ENCODE data around the gene WDTC1.

WDTC1 gene

GRCh38 chr1:27301582-27302199, 67.3 kb downstream of the WDTC1 start:
- DNase-seq (ENCODE audit: low read depth), result no peak

DNA sequence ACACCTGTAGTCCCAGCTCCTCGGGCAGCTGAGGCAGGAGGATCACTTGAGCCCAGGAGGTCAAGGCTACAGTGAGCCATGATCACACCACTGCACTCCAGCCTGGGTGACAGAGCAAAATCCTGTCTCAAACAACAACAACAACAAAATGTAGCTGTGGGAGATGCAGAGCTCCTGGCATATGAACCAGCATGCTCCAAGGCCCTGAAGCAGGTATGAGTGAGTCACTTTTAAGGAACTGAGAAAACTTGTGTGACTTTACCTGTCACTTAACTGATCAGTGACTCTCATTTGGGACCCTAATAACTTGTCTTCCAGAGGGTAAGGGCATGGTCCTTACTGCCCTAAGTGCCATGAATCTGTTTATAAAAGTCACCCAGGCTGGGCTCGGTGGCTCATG, 68.2 kb downstream of the WDTC1 start:
- no peak for DNase-seq (ENCODE audit: low read depth)

DNA sequence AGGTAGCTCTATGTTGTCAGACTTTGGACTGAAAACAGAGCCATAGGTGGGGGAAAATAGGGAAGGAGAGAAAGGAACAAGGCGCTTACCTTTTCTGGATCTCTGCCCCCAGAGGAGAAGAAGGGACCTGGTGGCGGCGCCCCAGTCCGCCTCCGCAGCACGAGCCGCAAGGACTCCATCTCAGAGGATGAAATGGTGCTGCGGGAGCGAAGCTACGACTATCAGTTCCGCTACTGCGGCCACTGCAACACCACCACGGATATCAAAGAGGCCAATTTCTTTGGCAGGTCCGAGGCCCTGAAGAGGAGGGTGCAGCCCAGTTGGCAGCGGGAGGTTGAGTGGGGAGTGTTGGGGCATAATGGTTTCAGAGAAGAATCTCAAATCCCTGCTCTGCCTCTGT, 69.1 kb downstream of the WDTC1 start:
- DNase-seq (ENCODE audit: low read depth), result no peak

- no peak for DNase-seq (ENCODE audit: low read depth)
These were observed 71.6 kb downstream of the WDTC1 start for GRCh38 chr1:27306071-27306470.

GRCh38 chr1:27306892-27307761, 72.7 kb downstream of the WDTC1 start:
- no peak for DNase-seq (ENCODE audit: low read depth)

DNA sequence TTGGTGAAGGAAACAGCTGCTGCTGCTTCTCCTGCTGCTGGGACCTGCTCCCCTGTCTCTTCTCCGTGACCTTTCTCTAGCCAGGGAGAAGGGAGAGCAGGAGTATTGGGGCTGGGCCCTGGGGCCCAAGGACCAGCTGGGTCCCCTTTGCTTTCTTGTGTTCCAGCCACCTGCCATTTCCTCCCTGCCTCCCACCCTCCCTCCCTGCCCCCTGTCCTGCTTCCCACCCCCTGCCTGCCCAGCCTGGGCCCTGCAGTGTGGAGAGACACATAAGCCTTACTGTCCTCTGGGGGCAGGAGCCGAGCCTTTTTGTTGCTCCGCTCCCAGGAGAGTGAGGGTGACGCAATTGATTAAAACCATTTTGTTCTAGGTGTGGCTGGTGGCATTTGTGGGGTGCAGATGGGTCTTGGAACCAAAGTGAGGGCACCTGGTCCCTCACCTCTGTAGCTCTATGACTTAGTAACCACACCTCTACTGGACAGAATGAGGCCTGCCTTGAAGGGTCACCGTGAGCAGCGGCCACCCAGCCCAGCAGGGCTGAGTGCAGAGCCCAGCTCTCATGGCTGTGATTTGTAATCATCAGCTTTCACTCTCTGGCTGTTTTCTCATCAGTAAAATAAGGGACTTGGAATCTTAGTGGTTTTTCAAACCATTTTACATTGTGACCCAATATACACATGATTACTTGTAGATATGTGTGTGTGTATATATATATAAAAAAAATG, 73.6 kb downstream of the WDTC1 start:
- DNase-seq (ENCODE audit: low read depth), result no peak

DNA sequence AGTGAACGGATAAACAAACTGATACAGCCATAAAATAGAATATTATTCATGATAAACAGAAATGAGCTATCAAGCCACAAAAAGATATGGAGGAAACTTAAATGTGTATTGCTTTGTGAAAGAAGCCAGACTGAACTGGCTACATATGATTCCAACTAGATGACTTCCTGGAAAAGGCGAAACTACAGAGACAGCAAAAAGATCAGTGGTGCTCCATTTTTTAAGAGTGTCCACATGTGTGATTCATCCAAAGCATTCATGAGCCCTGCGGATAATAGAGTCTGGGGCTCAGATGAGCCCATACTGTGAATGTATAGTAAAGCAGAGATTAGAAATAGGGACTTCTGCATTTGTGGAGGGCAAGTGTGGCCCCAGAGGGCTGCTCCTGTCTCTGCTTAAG, 79.7 kb downstream of the WDTC1 start:
- no peak for DNase-seq (ENCODE audit: low read depth)

GRCh38 chr1:27314737-27315136, 80.3 kb downstream of the WDTC1 start:
- DNase-seq (ENCODE audit: low read depth), result no peak

DNA sequence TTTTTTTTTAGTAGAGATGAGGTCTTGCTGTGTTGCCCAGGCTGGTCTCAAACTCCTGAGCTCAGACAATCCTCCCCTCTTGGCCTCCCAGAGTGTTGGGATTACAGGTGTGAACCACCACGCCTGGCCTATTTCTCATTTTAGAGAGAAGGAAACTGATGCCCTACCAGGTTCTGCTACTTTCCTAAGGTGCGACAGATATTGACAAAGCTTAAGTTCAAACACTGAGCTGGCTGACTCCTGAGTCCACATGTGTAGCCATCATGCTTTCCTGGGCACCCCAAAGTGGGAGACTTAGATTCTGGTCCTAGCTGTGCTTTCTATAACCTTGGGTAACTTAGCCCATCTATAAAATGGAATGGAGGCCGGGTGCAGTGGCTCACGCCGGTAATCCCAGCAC, 82.4 kb downstream of the WDTC1 start:
- DNase-seq (ENCODE audit: low read depth), result no peak

GRCh38 chr1:27318136-27318535, 83.7 kb downstream of the WDTC1 start:
- DNase-seq (ENCODE audit: low read depth), result no peak

- no peak for DNase-seq (ENCODE audit: low read depth)
These were observed 84.2 kb downstream of the WDTC1 start for GRCh38 chr1:27318596-27318995.

- DNase-seq (ENCODE audit: low read depth), result peak; percentile 74
These were observed 87.6 kb downstream of the WDTC1 start, which contains the start of gene TMEM222 for GRCh38 chr1:27321813-27322568. Gene TMEM222, plus strand, starts transcription at chr1:27322163. Its CDS starts 35 bp downstream, at chr1:27322198.

DNA sequence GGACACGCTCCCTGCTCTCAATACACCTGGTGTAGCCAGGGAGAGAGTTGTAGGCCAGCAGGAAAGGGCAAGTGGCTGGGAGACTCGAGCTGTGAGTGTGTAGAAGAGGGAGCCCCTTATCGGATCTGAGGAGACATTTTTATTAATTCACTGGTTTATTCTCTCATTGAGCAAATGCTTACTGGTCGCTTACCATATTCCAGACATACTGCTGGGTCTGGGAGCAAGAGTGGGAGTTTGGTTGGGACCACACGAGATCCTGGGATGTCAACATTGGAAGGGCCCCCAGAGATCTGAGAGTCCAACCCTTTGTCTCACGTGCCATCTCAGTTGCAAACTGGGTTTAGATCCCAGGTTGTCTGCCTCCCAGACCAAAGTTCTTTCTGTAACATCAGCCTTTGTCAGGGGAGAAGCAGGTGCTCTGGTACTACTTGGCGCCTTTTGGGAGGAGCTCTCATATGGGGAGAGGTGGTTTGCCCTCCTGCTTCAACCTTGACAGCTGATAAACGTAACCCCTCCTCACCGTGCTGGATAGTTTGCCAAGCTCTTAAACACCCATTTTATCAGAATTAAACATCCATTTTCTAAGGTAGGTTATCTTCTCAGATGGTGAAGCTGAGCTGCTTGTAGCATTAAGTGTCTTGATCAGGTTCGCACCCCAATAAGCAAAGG, 88.3 kb downstream of the WDTC1 start:
- no peak for DNase-seq (ENCODE audit: low read depth)

DNA sequence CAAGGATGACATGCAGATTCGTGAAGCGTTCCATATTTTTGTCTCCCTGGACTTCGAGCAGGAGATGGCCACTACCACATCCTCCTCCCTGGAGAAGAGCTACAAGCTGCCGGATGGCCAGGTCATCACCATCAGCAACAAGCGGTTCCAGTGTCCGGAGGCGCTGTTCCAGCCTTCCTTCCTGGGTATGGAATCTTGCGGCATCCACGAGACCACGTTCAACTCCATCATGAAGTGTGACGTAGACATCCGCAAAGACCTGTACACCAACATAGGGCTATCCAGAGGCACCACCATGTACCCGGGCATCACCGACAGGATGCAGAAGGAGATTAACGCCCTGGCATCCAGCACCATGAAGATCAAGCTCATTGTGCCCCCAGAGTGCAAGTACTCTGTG, 90.9 kb downstream of the WDTC1 start:
- DNase-seq (ENCODE audit: low read depth), result no peak

- DNase-seq (ENCODE audit: low read depth), result no peak
These were observed 93.5 kb downstream of the WDTC1 start for GRCh38 chr1:27327964-27328363.

- no peak for DNase-seq (ENCODE audit: low read depth)
These were observed 96.4 kb downstream of the WDTC1 start for GRCh38 chr1:27330786-27331185.

DNA sequence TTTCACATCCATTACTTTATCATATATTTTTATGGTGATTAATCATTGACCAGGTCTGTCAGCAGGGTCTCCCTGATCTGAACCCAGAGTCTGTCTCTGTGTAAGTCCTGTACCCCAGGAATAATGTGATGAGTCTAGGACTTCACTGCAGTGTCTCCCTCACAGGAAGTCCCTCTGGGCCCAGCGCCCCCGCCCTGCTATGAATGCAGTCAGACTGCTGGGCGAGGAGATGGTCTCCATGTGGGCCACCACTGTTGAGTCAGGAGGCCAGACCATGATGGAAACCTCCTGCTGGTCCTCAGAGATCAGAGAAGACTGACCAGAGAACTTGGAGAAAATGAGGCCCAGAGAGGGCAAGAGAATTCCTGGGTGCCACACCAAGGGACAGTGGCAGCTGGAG, 97.0 kb downstream of the WDTC1 start:
- DNase-seq (ENCODE audit: low read depth), result no peak

DNA sequence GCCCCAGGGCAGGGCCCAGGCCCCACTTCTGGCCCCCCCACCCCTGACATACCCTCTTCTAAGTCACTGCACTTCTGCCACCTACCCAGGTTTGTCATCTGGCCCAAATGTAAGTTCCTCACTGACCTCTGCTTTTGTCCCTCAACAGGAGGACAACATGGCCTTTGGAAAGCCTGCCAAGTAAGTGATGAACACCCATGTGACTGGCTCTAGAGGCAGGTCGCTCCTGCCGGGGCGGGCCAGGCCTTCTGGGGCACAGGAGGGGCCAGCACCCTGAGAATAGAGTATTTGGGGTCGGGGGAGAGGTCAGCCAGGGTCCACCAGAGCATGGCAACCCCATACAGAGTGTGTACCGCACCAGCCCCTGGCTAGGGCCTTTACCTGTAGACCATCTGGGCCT, 97.5 kb downstream of the WDTC1 start:
- no peak for DNase-seq (ENCODE audit: low read depth)

- DNase-seq (ENCODE audit: low read depth), result no peak
These were observed 98.3 kb downstream of the WDTC1 start for GRCh38 chr1:27332536-27333281.

- DNase-seq (ENCODE audit: low read depth), result no peak
These were observed 99.4 kb downstream of the WDTC1 start for GRCh38 chr1:27333717-27334279.
